Type B pancreatic cell (in vitro differentiated cells): ENCODE results near the gene STH. TPM values are rescaled to one million over a fixed set of nuclear protein-coding genes. Genes with fewer than 3 reads are reported as not detected.
"Not testable (repeated sequence)": the region's sequence is repeated elsewhere in the genome, so short reads cannot be mapped to it uniquely, and the experiment has no call there.

ENCODE experiments used
- DNase-seq: peaks from one replicate; pipeline ENCODE4 v3.0.0; 2021; ENCODE audit warnings: mixed read lengths; ENCODE audit not compliant: unreplicated experiment; ENCODE audit errors: extremely low spot score
- H3K27ac Mint-ChIP-seq: 2 replicates; pipeline ENCODE4 v1.8.0; 2021; ENCODE audit warnings: mild to moderate bottlenecking, mixed read lengths
- H3K27me3 Mint-ChIP-seq: 2 replicates; pipeline ENCODE4 v1.8.0; 2021; ENCODE audit warnings: mixed read lengths
- H3K36me3 Mint-ChIP-seq: 2 replicates; pipeline ENCODE4 v1.8.0; 2021; ENCODE audit warnings: mixed read lengths
- H3K4me1 Mint-ChIP-seq: one replicate; pipeline ENCODE4 v1.8.0; 2021; ENCODE audit warnings: mixed read lengths; ENCODE audit not compliant: unreplicated experiment
- H3K4me3 Mint-ChIP-seq: 2 replicates; pipeline ENCODE4 v1.8.0; 2021; ENCODE audit warnings: mild to moderate bottlenecking, mixed read lengths
- H3K9me3 Mint-ChIP-seq: 2 replicates; pipeline ENCODE4 v1.8.0; 2021; ENCODE audit warnings: mixed read lengths
- CTCF ChIP-seq: fragments of 200-600 bp; sonication (generic); conservative IDR thresholded peaks from 2 replicates; pipeline ENCODE4 v1.5.0; 2021; ENCODE audit warnings: antibody characterized with exemption, mild to moderate bottlenecking
- total RNA-seq: library from RNA; stranded (reverse); gene quantifications from 2 replicates; pipeline ENCODE4 v1.2.1, GENCODE V29; 2021; ENCODE audit warnings: low replicate concordance

The STH gene
- total RNA-seq, 1 donor from 2014 or later: not detected

GRCh38 chr17:46012506-46013079 lies 13.5 kb downstream of the STH start:
- Mint-ChIP-seq H3K36me3 (no peaks in the 10 kb centered on the region), H3K4me1 (peaks cover 4% of the 10 kb centered on the region), H3K4me3 (no peak overlapping the region), H3K27ac (no peak overlapping the region), H3K27me3 (no peaks in the 10 kb centered on the region), H3K9me3 (no peaks in the 10 kb centered on the region)
- DNase-seq: no peak
- TF ChIP-seq CTCF: no peak

- H3K36me3 Mint-ChIP-seq: no peaks in the 10 kb centered on the region
- DNase-seq: no peak
- H3K27ac Mint-ChIP-seq: no peak overlapping the region
- no peak overlapping the region for H3K4me3 Mint-ChIP-seq
- TF ChIP-seq CTCF: no peak
- peaks cover 4% of the 10 kb centered on the region for H3K4me1 Mint-ChIP-seq
- no peaks in the 10 kb centered on the region for H3K27me3 Mint-ChIP-seq
- no peaks in the 10 kb centered on the region for H3K9me3 Mint-ChIP-seq
Observed at GRCh38 chr17:46013127-46013501, 14.1 kb downstream of the STH start.

GRCh38 chr17:46013502-46014165 lies 14.6 kb downstream of the STH start:
- Mint-ChIP-seq H3K4me3 (no peak overlapping the region), H3K36me3 (no peaks in the 10 kb centered on the region), H3K27ac (no peak overlapping the region), H3K4me1 (peaks cover 4% of the 10 kb centered on the region), H3K9me3 (no peaks in the 10 kb centered on the region), H3K27me3 (no peaks in the 10 kb centered on the region)
- DNase-seq: no peak
- TF ChIP-seq CTCF: no peak

- not testable (repeated sequence) for H3K27me3 Mint-ChIP-seq, H3K27ac Mint-ChIP-seq, H3K4me3 Mint-ChIP-seq, H3K4me1 Mint-ChIP-seq, H3K9me3 Mint-ChIP-seq, DNase-seq
- H3K36me3 Mint-ChIP-seq: peaks cover 13% of the 10 kb centered on the region
Observed at GRCh38 chr17:46019408-46019925, 20.4 kb downstream of the STH start.

- no peak overlapping the region for H3K4me3 Mint-ChIP-seq
- no peak overlapping the region for H3K27ac Mint-ChIP-seq
- no peak for TF ChIP-seq CTCF
- no peak for DNase-seq
- H3K36me3 Mint-ChIP-seq: peaks cover 13% of the 10 kb centered on the region
- H3K27me3 Mint-ChIP-seq: no peaks in the 10 kb centered on the region
- H3K4me1 Mint-ChIP-seq: no peaks in the 10 kb centered on the region
- no peaks in the 10 kb centered on the region for H3K9me3 Mint-ChIP-seq
Observed at GRCh38 chr17:46020023-46020761, 21.1 kb downstream of the STH start.

- Mint-ChIP-seq H3K9me3 (no peaks in the 10 kb centered on the region), H3K4me3 (no peak overlapping the region), H3K4me1 (no peaks in the 10 kb centered on the region), H3K27me3 (no peaks in the 10 kb centered on the region), H3K27ac (no peak overlapping the region), H3K36me3 (peaks cover 13% of the 10 kb centered on the region)
- no peak for DNase-seq
- no peak for TF ChIP-seq CTCF
Observed at GRCh38 chr17:46020998-46021397, 21.9 kb downstream of the STH start.

- not testable (repeated sequence) for H3K4me3 Mint-ChIP-seq, H3K27me3 Mint-ChIP-seq, DNase-seq, H3K4me1 Mint-ChIP-seq, H3K9me3 Mint-ChIP-seq, H3K27ac Mint-ChIP-seq
- peaks cover 20% of the 10 kb centered on the region for H3K36me3 Mint-ChIP-seq
Observed at GRCh38 chr17:46023366-46023765, 24.3 kb downstream of the STH start.
